OCI-M2 (cell line): ENCODE data around the gene YAP1.

Experiments
- DNase-seq: peaks from one replicate; lab custom pipeline; 2025; ENCODE audit not compliant: unreplicated experiment; lab: John Stamatoyannopoulos, UW

YAP1 gene

GRCh38 chr11:102157219-102157618, 47.0 kb downstream of the YAP1 start:
- no peak for DNase-seq

GRCh38 chr11:102158164-102158735, 48.0 kb downstream of the YAP1 start:
- DNase-seq: no peak

DNA sequence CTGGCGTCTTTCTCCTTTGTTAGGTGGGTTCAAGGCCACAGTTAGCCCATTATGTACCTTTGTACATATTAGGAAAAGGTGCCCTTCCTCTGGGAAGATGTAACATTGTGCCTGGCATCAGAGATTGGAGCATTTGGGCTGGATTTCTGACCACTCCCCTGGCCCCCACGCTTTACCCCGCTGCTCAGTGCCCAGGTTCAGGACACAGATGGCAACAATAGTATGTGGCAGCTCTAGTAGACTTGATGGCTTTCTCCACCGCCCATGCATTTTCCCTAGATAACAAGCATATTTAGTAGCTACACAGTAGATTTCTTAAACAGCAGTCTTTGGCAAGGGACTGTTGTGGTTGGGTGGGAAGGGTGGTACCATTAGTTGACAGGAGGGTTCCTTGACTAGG, 53.1 kb downstream of the YAP1 start:
- DNase-seq: no peak

GRCh38 chr11:102166175-102167064, 56.2 kb downstream of the YAP1 start:
- no peak for DNase-seq

DNA sequence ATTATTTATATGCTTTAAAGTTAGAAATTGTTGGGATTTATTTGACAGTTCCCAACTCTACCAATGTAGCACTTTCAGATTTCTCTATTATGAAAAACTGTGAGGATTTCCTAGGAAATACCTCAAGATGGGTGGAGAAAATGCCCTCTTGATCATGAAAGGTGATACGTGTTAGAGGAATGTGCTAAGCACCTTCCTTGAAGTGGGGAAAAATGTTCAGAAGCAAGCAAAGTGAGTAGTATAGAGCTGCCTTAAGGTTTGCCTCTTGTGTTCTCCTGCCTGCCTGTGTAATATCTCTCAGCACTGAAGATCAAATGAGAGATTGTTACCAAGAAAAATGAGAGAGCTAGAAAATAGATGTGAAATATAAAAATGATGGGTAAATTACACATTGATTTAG, 58.2 kb downstream of the YAP1 start:
- DNase-seq: no peak

DNA sequence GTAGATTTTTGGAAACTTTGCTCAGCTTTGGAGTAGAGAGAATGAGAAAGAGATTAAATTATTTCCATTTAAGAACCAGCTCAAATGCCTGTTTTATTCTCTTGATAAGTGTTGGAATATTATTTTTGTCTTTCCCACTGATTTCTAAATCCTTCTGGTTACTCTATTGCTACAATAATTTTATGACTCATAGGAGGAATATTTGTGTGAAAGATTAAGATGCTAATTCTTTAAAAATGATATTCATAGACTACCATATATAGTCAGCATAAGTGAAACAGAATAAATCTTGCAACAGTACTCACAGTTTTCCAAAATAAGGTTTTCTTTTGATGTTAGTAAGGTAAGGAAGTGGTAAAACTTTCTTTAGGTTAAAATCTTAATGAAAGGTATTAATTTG, 60.9 kb downstream of the YAP1 start:
- DNase-seq: no peak

DNA sequence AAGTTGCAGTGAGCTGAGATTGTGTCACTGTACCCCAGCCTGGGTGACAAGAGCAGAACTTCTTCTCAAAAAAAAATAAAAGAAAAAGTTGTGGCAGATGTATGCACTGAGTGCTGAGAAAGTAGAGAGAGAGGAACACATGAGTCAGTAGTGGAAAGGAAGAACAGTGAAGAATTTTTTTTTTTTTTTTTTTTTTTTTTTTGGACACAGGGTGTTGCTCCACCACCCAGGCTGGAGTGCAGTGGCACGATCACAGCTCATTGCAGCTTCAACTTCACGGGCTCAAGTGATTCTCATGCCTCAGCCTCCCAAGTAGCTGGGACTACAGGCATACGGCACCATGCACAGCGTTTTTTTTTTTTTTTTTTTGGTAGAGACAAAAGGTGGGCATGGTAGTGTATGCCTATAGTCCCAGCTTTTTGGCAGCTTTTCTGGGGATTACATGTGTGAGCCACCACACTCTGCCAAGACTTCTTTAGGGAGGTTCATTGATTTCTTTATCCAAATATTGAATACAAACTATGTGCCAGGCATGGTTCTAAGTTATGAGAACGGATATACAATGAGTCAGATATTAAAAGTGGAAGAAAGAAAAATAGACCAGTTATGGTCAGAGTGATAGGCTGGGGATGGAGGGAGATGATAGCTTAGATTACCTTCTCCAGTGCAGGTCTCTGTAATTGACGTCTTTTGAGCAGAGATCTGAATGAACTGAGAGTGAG, 62.0 kb downstream of the YAP1 start:
- no peak for DNase-seq

- DNase-seq: no peak
These were observed 66.9 kb downstream of the YAP1 start for GRCh38 chr11:102177126-102177525.

GRCh38 chr11:102177974-102178631, 67.9 kb downstream of the YAP1 start:
- DNase-seq: no peak

DNA sequence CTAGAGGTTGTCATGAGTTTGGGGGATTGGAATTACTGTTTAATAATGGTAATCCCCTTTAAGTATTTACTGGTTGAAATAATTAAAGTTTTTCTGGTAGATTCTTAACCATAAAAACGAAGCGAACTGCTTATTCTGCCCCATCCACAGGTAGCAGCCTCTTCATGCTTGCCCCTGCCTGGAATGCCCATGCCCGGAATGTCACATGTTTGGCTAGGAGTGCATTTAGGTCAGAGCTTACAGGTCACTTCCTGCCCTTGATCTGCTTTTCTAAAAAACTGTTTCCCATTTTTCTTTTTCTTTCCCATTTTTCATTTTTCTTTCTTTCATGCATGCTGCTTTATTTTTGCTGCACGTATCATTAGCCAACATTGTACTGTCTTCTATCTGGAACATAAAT, 69.1 kb downstream of the YAP1 start:
- no peak for DNase-seq

DNA sequence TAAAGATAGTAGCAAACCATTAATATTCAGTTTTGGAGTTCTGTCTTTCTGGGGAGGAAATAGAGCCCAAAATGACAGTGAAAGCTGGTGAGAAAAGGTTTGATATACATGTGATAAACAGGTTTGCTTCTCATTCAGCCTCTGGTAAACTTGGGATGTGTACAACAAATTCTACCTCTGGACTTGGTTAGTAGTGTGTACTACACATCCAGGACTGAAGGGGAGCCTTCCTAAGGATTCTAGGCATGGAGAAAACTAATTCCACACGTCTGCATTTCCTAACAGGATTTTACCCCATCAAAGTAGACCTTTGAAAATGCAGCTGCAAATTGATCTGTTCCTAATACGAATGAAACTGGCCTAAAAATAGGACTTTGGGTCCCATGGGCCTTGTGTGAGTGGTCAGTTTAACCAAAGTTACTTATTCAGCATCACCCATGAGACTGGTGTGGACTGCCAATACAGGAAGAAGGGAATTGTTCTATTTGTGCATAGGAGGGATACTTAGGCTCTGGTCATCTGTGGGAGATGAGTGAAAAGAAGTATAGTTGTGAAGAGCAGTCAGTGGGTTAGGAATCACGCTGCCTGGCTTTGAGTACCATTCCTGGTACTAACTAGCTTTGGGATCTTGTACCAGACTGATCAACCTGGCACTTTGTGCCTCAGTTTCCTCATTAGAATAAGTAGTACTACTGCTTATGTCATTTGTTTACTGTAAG, 74.2 kb downstream of the YAP1 start:
- DNase-seq: no peak

GRCh38 chr11:102186551-102187191, 76.4 kb downstream of the YAP1 start:
- DNase-seq: no peak

GRCh38 chr11:102187416-102188151, 77.3 kb downstream of the YAP1 start:
- DNase-seq: no peak

DNA sequence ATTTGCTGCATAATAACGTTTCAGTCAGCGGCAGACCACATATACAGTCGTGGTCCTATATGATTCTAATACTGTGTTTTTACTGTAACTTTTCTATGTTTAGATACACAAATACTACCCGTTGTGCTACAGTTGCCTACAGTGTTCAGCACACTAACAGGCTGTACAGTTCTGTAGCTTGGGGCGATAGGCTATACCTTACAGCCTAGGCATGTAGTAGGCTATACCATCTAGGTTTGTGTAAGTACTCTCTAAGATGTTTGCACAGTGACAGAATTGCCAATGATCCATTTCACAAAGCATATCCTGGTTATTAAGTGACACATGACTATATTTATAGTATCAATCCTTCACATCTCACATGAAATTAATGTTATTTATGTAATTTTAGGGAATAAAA, 78.2 kb downstream of the YAP1 start:
- no peak for DNase-seq

- DNase-seq: no peak
These were observed 81.6 kb downstream of the YAP1 start for GRCh38 chr11:102191832-102192231.

GRCh38 chr11:102192349-102193066, 82.3 kb downstream of the YAP1 start:
- DNase-seq: no peak

DNA sequence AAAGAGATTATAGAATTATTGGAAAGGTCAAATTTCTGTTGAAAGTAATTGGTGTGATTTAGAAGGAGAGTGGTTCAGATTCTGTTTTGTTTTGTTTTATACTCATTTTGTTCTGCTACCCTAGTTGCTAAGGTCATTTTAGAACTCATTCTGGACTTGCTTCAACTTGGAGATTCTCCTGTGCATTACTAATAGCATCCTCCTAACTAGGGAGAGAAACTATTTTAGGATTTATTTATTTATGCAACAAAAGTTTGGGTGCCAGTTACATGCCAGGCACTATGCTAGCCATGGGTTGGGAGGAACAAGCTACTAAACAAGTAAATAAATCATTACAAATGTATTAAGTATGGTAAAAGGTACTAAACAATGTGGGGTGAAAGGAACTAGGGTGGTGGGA, 84.0 kb downstream of the YAP1 start:
- DNase-seq: no peak

DNA sequence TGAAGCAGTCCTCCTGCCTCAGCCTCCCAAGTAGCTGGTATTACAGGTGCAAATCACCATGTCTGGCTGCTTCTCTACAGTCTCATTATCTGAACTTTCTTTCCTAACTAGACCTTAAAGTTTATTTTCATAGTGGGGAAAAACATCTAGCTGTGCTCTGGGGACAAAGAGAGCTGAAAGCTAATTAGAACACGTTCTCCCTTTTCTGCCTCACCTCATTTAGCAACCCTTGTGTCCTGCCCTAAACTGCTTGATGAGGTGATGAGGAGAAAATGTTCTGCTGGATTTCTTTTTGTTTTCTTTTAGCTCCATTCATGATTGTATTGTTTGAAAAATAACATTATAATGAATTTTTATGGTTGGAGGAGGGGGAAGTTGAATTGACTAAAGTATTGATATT, 84.7 kb downstream of the YAP1 start:
- DNase-seq: no peak

GRCh38 chr11:102196351-102196750, 86.1 kb downstream of the YAP1 start:
- DNase-seq: no peak
